ENCODE data around the gene PDCD2L. TPM values are rescaled to one million over a fixed set of nuclear protein-coding genes. Genes with fewer than 3 reads are reported as not detected.
A peak's percentile ranks its signal among the peaks of the same experiment; 100 is the strongest.

PDCD2L gene
- total RNA-seq, 4 donors from 2014 or later = 7.9 to 15.1 (median 9.1) TPM

- intact Hi-C loops (cut with DNase I) = loop anchor here (10.0 kb wide), 1 partner anchor 61 kb away; the partner anchor contains the start of gene UBA2
- TF ChIP-seq POLR2A (IDR thresholded peaks at IDR 0.05) (no peak), CTCF (IDR thresholded peaks at IDR 0.05) (no peak)
- no peak for DNase-seq
- peaks cover 16 to 57% (median 32%) of the 10 kb centered on the region in 3 donors for H3K4me1 ChIP-seq
- no peak overlapping the region for H3K4me3 ChIP-seq
- H3K36me3 ChIP-seq = peaks cover 11 to 24% (median 16%) of the 10 kb centered on the region in 3 donors
- 96% methylated on average over 5 of the region's 5 CpGs for WGBS, 2 donors
- no peaks in the 10 kb centered on the region for H3K9me3 ChIP-seq
- H3K27ac ChIP-seq = no peak overlapping the region
- no peaks in the 10 kb centered on the region for H3K27me3 ChIP-seq
Measured at GRCh38 chr19:34363930-34364329, 40.3 kb upstream of the PDCD2L start.

GRCh38 chr19:34364462-34364829 lies 39.8 kb upstream of the PDCD2L start:
- no peak for TF ChIP-seq CTCF (IDR thresholded peaks at IDR 0.05)
- TF ChIP-seq POLR2A (IDR thresholded peaks at IDR 0.05) = no peak
- Histone ChIP-seq H3K27ac (peak overlapping the region; percentile 78 to 92 (median 88)), H3K4me1 (peaks cover 16 to 54% (median 31%) of the 10 kb centered on the region in 3 donors), H3K9me3 (no peaks in the 10 kb centered on the region), H3K36me3 (peaks cover 16 to 29% (median 18%) of the 10 kb centered on the region in 3 donors), H3K4me3 (peak overlapping the region; percentile 69 to 87 (median 84)), H3K27me3 (no peaks in the 10 kb centered on the region)
- 55 to 63% methylated on average over 8 to 11 of the region's 11 CpGs for WGBS, 2 donors
- intact Hi-C loops (cut with DNase I) = loop anchor here (10.0 kb wide), 1 partner anchor 60 kb away; the partner anchor contains the start of gene UBA2
- no peak for DNase-seq

DNA sequence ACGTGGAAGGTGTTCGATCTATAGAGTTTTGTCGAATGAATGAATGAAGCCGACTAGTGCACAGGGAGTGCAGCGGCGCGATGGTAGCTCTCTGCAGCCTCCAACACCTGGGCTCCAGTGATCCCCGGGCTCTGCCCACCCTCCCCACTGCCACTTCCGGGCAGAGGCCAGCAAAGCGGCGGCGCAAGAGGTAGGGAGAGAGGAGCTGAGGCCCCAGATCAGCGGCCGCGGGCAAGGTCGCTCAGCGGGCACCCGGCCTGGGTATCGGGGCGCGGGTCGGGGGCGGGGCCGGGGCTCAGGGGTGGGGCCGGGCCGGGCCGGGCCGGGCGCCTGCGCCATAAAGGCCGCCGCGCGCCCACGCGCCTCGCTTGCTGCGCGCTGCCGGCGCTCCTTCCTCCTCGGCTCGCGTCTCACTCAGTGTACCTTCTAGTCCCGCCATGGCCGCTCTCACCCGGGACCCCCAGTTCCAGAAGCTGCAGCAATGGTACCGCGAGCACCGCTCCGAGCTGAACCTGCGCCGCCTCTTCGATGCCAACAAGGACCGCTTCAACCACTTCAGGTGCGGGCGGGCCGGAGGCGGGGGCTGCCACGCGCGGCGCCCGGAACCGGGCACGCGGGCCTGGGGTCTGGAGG lies 39.3 kb upstream of the PDCD2L start, which contains the start of gene GPI:
Gene GPI (plus strand): TSS at position 367 of the 633 bp plus-strand sequence. CDS start 71 bp downstream, at position 438.
- peaks cover 14 to 49% (median 27%) of the 10 kb centered on the region in 3 donors for H3K4me1 ChIP-seq
- no peak for DNase-seq
- peak in 1 of 4 donors; percentile 61 for TF ChIP-seq POLR2A (IDR thresholded peaks at IDR 0.05)
- TF ChIP-seq CTCF (IDR thresholded peaks at IDR 0.05) = no peak
- H3K9me3 ChIP-seq = no peaks in the 10 kb centered on the region
- peak within 1 kb of the TSS; percentile 78 to 92 (median 88) for H3K27ac ChIP-seq
- H3K4me3 ChIP-seq = peak within 1 kb of the TSS; percentile 69 to 87 (median 84)
- 0% methylated on average over 3 to 11 of the region's 67 CpGs for WGBS, 2 donors
- H3K27me3 ChIP-seq = no peaks in the 10 kb centered on the region
- H3K36me3 ChIP-seq = peaks cover 21 to 34% (median 23%) of the 10 kb centered on the region in 3 donors
- intact Hi-C loops (cut with DNase I) = loop anchor here (10.0 kb wide), 1 partner anchor 60 kb away; the partner anchor contains the start of gene UBA2

GRCh38 chr19:34365463-34366401 lies 38.5 kb upstream of the PDCD2L start:
- no peaks in the 10 kb centered on the region for H3K9me3 ChIP-seq
- WGBS, 2 donors = 0 to 2% methylated on average over 9 to 17 of the region's 45 CpGs
- intact Hi-C loops (cut with DNase I) = loop anchor here (10.0 kb wide), 1 partner anchor 59 kb away; the partner anchor contains the start of gene UBA2
- peaks cover 13 to 41% (median 26%) of the 10 kb centered on the region in 3 donors for H3K4me1 ChIP-seq
- peaks cover 25 to 42% (median 25%) of the 10 kb centered on the region in 3 donors for H3K36me3 ChIP-seq
- TF ChIP-seq CTCF (IDR thresholded peaks at IDR 0.05) (no peak), POLR2A (IDR thresholded peaks at IDR 0.05) (no peak)
- DNase-seq = no peak
- H3K27me3 ChIP-seq = no peaks in the 10 kb centered on the region
- H3K4me3 ChIP-seq = peak overlapping the region; percentile 69 to 87 (median 84)
- H3K27ac ChIP-seq = peak overlapping the region; percentile 78 to 92 (median 88)
